Esophagus squamous epithelium (tissue), 5 donors: Measurements from ENCODE around the gene RAET1E. TPM values are rescaled to one million over a fixed set of nuclear protein-coding genes. Genes with fewer than 3 reads are reported as not detected.

Source experiments
- DNase-seq: peaks from one replicate; lab custom pipeline; 2025; lab: John Stamatoyannopoulos, UW
- H3K27ac ChIP-seq, 4 donors: fragments of 200-600 bp; sonication (generic); one replicate each; pipeline ENCODE4 v1.5.1; 2016 to 2019; ENCODE audit warnings: mild to moderate bottlenecking in 1 of 4
- H3K27me3 ChIP-seq, 4 donors: fragments of 200-600 bp; sonication (generic); 1 replicate in 3 of 4; 2 replicates in 1 of 4; pipeline versions ENCODE4 v1.5.1 to v1.6.0; 2017 to 2021; ENCODE audit warnings: antibody characterized with exemption in 1 of 4
- H3K36me3 ChIP-seq, 3 donors: fragments of 200-600 bp; sonication (generic); one replicate each; pipeline ENCODE4 v1.5.1; 2016 to 2019
- H3K4me1 ChIP-seq, 3 donors: fragments of 200-600 bp; sonication (generic); one replicate each; pipeline ENCODE4 v1.5.1; 2017 to 2019
- H3K4me3 ChIP-seq, 4 donors: fragments of 200-600 bp; sonication (generic); 1 replicate in 3 of 4; 2 replicates in 1 of 4; pipeline ENCODE4 v1.5.1; 2016 to 2019; ENCODE audit warnings: mild to moderate bottlenecking in 2 of 4, moderate library complexity in 1 of 4
- H3K9me3 ChIP-seq, 3 donors: fragments of 200-600 bp; sonication (generic); one replicate each; pipeline ENCODE4 v1.5.1; 2016 to 2019
- POLR2A ChIP-seq, 4 donors: fragments of 450-650 bp; IDR thresholded peaks; one replicate each; pipeline ENCODE4 v1.6.1; 2017; ENCODE audit warnings: antibody characterized with exemption in 4 of 4, mild to moderate bottlenecking in 4 of 4, moderate library complexity in 3 of 4
- WGBS, 2 donors: methylation state at CpG; one replicate each; pipeline ENCODE4 v1.1.5; 2018; 5-methylcytosine and 5-hydroxymethylcytosine counted together
- intact Hi-C: fragments of 100-400 bp; cut with DNase I; formaldehyde crosslinking; loops from one replicate; pipeline ENCODE4 v1.15.0; 2022
- total RNA-seq, 4 donors: library from RNA; depleted of rRNA; stranded (reverse); fragments of >200 nt; gene quantifications; one replicate each; pipeline ENCODE4 v1.1.0, GENCODE V29; 2016
- TF ChIP-seq, protein P1 (sequence below), 6 experiments: fragments of 450-650 bp in 4 of 6; fragments of 200-600 bp in 2 of 6; sonication (generic) in 2 of 6; IDR thresholded peaks; one replicate each; pipeline ENCODE4 v1.5.1; 2016 to 2019; ENCODE audit warnings: antibody characterized with exemption in 6 of 6, mild to moderate bottlenecking in 4 of 6, moderate library complexity in 4 of 6
- donor health status: DM: yes; HTN: yes; CAD: no.

Gene RAET1E
- total RNA-seq, 4 donors from 2014 or later = 50.1 to 90.1 (median 67.9) TPM

DNA sequence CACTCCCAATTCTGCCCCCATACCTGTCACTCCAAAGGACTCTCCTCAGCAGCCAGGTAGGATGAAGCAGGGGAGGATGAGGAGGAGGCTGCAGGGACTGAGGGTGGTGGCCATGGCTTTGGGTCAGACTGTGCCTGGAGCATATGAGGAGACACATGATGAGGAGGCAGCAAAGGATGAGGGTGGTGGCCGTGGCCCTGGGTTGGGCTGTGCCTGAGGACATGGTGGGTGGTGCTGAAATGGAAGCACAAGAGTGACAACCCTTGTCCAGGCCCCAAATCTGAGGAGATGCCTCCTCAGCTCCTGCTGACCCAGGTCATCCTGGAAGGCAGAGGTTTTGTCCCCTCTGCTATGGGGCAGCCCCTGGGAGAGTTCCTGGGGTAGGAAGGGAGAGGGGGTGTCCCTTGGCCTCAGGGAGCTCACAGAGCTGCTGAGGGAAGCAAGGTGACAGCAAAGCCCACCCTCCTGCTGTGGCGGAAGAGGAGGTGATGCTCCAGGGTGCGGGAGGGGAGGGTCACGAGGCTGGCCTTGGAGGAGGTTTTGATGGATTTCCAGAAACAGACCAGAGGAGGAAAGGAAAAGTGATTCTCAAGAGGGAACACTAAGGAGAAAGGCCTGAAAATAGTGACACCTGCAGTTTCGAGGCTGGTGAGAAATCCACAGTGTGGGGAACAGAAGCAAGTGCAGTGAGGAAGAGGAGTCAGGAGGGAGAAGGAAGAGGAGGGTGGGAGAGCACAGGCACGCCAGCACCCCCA lies 20.4 kb upstream of the RAET1E start:
- Histone ChIP-seq H3K9me3 (no peaks in the 10 kb centered on the region), H3K27ac (no peak overlapping the region), H3K36me3 (peaks cover 0 to 11% (median 0%) of the 10 kb centered on the region in 3 donors), H3K4me3 (no peak overlapping the region), H3K4me1 (peaks cover 7 to 29% (median 15%) of the 10 kb centered on the region in 3 donors), H3K27me3 (peaks cover 0 to 10% (median 0%) of the 10 kb centered on the region in 4 donors)
- DNase-seq = no peak
- intact Hi-C loops = no loop called here
- WGBS, 2 donors = 77 to 79% methylated on average over 5 to 6 of the region's 6 CpGs
- TF ChIP-seq, protein P1, sequence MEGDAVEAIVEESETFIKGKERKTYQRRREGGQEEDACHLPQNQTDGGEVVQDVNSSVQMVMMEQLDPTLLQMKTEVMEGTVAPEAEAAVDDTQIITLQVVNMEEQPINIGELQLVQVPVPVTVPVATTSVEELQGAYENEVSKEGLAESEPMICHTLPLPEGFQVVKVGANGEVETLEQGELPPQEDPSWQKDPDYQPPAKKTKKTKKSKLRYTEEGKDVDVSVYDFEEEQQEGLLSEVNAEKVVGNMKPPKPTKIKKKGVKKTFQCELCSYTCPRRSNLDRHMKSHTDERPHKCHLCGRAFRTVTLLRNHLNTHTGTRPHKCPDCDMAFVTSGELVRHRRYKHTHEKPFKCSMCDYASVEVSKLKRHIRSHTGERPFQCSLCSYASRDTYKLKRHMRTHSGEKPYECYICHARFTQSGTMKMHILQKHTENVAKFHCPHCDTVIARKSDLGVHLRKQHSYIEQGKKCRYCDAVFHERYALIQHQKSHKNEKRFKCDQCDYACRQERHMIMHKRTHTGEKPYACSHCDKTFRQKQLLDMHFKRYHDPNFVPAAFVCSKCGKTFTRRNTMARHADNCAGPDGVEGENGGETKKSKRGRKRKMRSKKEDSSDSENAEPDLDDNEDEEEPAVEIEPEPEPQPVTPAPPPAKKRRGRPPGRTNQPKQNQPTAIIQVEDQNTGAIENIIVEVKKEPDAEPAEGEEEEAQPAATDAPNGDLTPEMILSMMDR (IDR thresholded peaks at IDR 0.05) = no peak
- TF ChIP-seq POLR2A (IDR thresholded peaks at IDR 0.05) = no peak

DNA sequence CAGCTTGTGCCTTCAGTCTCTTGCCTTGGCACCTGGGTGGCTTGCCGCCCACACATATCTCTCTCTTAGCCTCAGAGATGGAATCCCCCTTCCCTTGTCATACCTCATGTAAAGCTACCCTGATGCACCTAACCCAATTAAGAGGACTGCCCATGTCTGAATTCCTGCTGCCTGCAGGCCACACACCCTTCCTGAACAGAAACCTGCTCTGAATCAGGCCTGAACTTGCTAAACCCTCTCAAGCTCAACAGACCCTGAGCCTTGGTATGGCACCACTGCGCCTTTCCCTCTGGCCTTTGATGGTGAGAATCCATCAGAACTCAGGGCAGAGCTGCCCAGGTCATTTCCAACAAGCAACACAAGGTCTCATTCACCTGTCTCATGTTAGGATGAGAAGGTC lies 19.8 kb upstream of the RAET1E start:
- TF ChIP-seq POLR2A (IDR thresholded peaks at IDR 0.05) = no peak
- TF ChIP-seq, protein P1 (IDR thresholded peaks at IDR 0.05) = no peak
- WGBS, 2 donors = 48 to 82% methylated on average over 2 of the region's 2 CpGs

DNA sequence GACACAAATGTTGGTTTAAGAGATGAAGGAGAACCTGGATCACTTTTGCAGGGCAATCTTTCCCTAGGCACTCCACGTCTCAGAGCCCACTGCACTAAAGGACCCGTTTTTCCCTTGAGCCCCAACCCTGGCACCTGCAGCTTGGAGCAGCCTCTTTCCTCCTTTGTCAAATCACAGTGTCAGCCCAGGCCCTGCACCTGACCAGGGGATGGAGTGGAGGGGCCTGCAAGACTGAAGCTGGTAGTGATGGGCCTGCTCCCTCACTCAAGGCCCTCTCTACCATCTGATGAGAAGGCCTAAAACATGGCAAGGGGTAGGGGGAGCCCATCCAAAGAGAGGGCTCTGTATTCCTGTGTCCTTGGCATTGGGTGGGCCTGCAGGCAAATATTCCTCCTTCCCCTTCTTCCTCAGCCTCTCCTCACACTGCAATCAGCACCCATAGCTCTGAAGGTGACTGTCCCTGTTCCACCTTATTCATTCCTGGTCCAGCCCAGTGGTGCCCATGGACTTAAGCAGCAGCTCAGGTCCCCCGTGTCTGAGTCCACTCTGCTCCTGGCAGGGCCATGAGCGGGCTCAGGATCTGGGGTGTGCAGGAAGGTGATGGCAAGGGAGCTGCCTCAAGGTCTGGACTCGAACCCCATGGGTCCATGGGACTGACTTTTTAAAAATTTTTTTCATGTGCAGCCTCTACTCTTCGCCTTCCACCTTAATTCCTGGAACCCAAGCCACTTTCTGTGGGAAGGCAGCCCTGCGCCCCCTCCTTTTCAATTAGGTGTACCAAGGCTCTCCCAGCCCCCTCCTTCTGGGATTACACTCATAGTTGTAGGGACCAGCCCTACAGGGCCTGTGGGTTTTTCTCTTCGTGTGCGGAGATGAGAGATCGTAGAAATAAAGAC lies 18.3 kb upstream of the RAET1E start:
- intact Hi-C loops = no loop called here
- Histone ChIP-seq H3K36me3 (peaks cover 0 to 11% (median 0%) of the 10 kb centered on the region in 3 donors), H3K9me3 (no peaks in the 10 kb centered on the region), H3K4me1 (peaks cover 0 to 13% (median 6%) of the 10 kb centered on the region in 3 donors), H3K27ac (no peak overlapping the region), H3K27me3 (no peaks in the 10 kb centered on the region), H3K4me3 (no peak overlapping the region)
- no peak for DNase-seq
- WGBS, 2 donors = 89 to 98% methylated on average over 6 to 10 of the region's 10 CpGs
- no peak for TF ChIP-seq POLR2A (IDR thresholded peaks at IDR 0.05)
- TF ChIP-seq, protein P1 (IDR thresholded peaks at IDR 0.05) = no peak

More for the DNA sequence above, 19.8 kb upstream of the RAET1E start:
- Histone ChIP-seq H3K9me3 (no peaks in the 10 kb centered on the region), H3K4me1 (peaks cover 5 to 22% (median 12%) of the 10 kb centered on the region in 3 donors), H3K4me3 (no peak overlapping the region), H3K27ac (no peak overlapping the region), H3K27me3 (peaks cover 0 to 8% (median 0%) of the 10 kb centered on the region in 4 donors), H3K36me3 (peaks cover 0 to 11% (median 0%) of the 10 kb centered on the region in 3 donors)
- intact Hi-C loops = no loop called here
- no peak for DNase-seq

DNA sequence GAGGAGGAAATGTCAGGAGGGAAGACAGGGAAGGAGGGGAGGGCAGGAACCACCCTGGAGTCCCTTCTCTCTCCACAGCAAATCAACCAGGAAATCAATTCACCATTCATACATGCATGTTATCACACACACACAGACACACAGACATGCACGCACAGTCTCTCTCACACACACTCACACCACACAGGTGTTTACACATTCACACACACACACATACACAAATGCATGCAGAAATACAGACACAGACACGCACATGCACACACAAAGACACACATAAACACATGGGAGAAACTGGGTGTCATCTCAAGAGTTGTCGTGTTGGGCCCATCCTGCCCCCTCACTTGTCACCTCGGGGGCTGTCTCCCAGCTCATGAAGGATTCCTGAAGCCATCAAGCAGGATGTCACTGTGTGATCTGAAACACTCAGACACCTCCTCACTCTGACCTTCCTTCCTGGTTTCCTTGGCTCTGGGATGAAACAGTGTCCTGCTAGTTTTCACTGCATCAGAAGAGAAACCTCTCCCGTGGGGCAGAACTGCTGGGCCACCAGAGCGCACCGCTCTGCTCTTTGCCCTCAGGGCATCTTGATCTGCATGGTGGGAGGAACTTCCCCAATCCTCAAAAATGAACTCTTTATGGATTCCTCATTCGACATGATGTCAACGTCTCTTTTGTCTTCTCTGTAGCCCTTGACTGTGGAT lies 15.8 kb upstream of the RAET1E start:
- Histone ChIP-seq H3K27ac (no peak overlapping the region), H3K4me1 (peaks cover 0 to 13% (median 6%) of the 10 kb centered on the region in 3 donors), H3K36me3 (peaks cover 0 to 3% (median 0%) of the 10 kb centered on the region in 3 donors), H3K27me3 (no peaks in the 10 kb centered on the region), H3K9me3 (peaks cover 0 to 5% (median under 1%) of the 10 kb centered on the region in 3 donors), H3K4me3 (no peak overlapping the region)
- TF ChIP-seq, protein P1 (IDR thresholded peaks at IDR 0.05) = no peak
- TF ChIP-seq POLR2A (IDR thresholded peaks at IDR 0.05) = no peak
- intact Hi-C loops = no loop called here
- DNase-seq = no peak
- WGBS, 2 donors = 77 to 82% methylated on average over 8 to 9 of the region's 9 CpGs
